GM23338 (cell line): ENCODE data around the gene SSTR5. TPM values are rescaled to one million over a fixed set of nuclear protein-coding genes. Genes with fewer than 3 reads are reported as not detected.

ENCODE experiments used
- ATAC-seq: fragments of 200-7000 bp; cut with Tn5 transposase; 3 replicates; pipeline ENCODE4 v1.9.1; 2020
- DNase-seq: peaks from one replicate; pipeline ENCODE4 v3.0.0-alpha.2; 2015; ENCODE audit warnings: low spot score
- H2AFZ ChIP-seq: fragments of 200-600 bp; sonication (generic); 2 replicates; pipeline ENCODE4 v1.8.0; 2016; ENCODE audit warnings: antibody characterized with exemption, mild to moderate bottlenecking, moderate library complexity
- H3F3A ChIP-seq: fragments of 200-600 bp; sonication (generic); replicated peaks from 2 replicates; pipeline ENCODE4 v1.8.0; 2017; ENCODE audit warnings: antibody characterized with exemption, mixed run types, low read depth
- H3K27ac ChIP-seq: fragments of 200-600 bp; sonication (generic); 2 replicates; pipeline ENCODE4 v1.6.1; 2016; ENCODE audit warnings: low read depth
- H3K27me3 ChIP-seq: fragments of 200-600 bp; sonication (generic); 2 replicates; pipeline ENCODE4 v1.8.0; 2016; ENCODE audit warnings: mild to moderate bottlenecking, mixed run types, moderate library complexity; ENCODE audit not compliant: insufficient read depth
- H3K36me3 ChIP-seq: fragments of 200-600 bp; sonication (generic); 2 replicates; pipeline ENCODE4 v1.8.0; 2016; ENCODE audit warnings: mild to moderate bottlenecking; ENCODE audit not compliant: insufficient read depth
- H3K4me1 ChIP-seq: fragments of 200-600 bp; sonication (generic); 2 replicates; pipeline ENCODE4 v1.8.0; 2016; ENCODE audit warnings: mild to moderate bottlenecking, moderate library complexity; ENCODE audit not compliant: insufficient read depth
- H3K4me2 ChIP-seq: fragments of 200-600 bp; sonication (generic); 2 replicates; pipeline ENCODE4 v1.7.1; 2017; ENCODE audit warnings: mixed run types
- H3K4me3 ChIP-seq: fragments of 200-600 bp; sonication (generic); 2 replicates; pipeline ENCODE4 v1.6.1; 2016; ENCODE audit warnings: mixed run types
- H3K79me2 ChIP-seq: fragments of 200-600 bp; sonication (generic); replicated peaks from 2 replicates; pipeline ENCODE4 v1.8.0; 2017; ENCODE audit warnings: mild to moderate bottlenecking; ENCODE audit not compliant: insufficient read depth
- H3K9me2 ChIP-seq: fragments of 200-600 bp; sonication (generic); 2 replicates; pipeline ENCODE4 v1.8.0; 2017; ENCODE audit not compliant: insufficient read depth
- H4K20me1 ChIP-seq: fragments of 200-600 bp; sonication (generic); replicated peaks from 2 replicates; pipeline ENCODE4 v1.8.0; 2017; ENCODE audit warnings: mild to moderate bottlenecking; ENCODE audit not compliant: insufficient read depth
- H3K27ac Mint-ChIP-seq: 2 replicates; pipeline ENCODE4 v1.8.0; 2020; ENCODE audit warnings: inconsistent platforms, mild to moderate bottlenecking, moderate library complexity, mixed read lengths
- H3K27me3 Mint-ChIP-seq: 3 replicates; pipeline ENCODE4 v1.8.0; 2022; ENCODE audit warnings: low read depth, mild to moderate bottlenecking, moderate library complexity, mixed read lengths, inconsistent platforms; ENCODE audit not compliant: insufficient read depth, poor library complexity
- H3K36me3 Mint-ChIP-seq: 3 replicates; pipeline ENCODE4 v1.8.0; 2021; ENCODE audit warnings: low read depth, mild to moderate bottlenecking, inconsistent platforms, moderate library complexity, mixed read lengths
- H3K4me1 Mint-ChIP-seq: 3 replicates; pipeline ENCODE4 v1.8.0; 2020; ENCODE audit warnings: mild to moderate bottlenecking, inconsistent platforms, mixed read lengths
- H3K4me3 Mint-ChIP-seq: 3 replicates; pipeline ENCODE4 v1.8.0; 2021; ENCODE audit warnings: moderate library complexity, mild to moderate bottlenecking, inconsistent platforms, mixed read lengths
- H3K9me3 Mint-ChIP-seq: 3 replicates; pipeline ENCODE4 v1.8.0; 2020; ENCODE audit warnings: moderate library complexity, mild to moderate bottlenecking, inconsistent platforms, mixed read lengths
- CTCF ChIP-seq, 2 experiments: fragments of 200-600 bp in 1 of 2; sonication (generic) in 1 of 2; conservative IDR thresholded peaks; 2 replicates each; pipeline versions ENCODE4 v1.5.1 to v1.6.1; 2016 to 2017; ENCODE audit warnings: antibody characterized with exemption in 2 of 2, low read depth in 2 of 2, mild to moderate bottlenecking in 2 of 2, moderate library complexity in 1 of 2
- EZH2 ChIP-seq: fragments of 200-600 bp; sonication (generic); IDR thresholded peaks from one replicate; pipeline ENCODE4 v1.8.0; 2017; ENCODE audit warnings: antibody characterized with exemption, mild to moderate bottlenecking, low read depth; ENCODE audit not compliant: unreplicated experiment
- EZH2phosphoT487 ChIP-seq: fragments of 200-600 bp; sonication (generic); IDR thresholded peaks from one replicate; pipeline ENCODE4 v1.8.1; 2018; ENCODE audit warnings: antibody characterized with exemption; ENCODE audit not compliant: unreplicated experiment
- NANOG ChIP-seq: IDR thresholded peaks from 2 replicates; pipeline ENCODE4 v1.6.1; 2016; ENCODE audit warnings: antibody characterized with exemption, borderline replicate concordance
- POLR2AphosphoS5 ChIP-seq: IDR thresholded peaks from 2 replicates; pipeline ENCODE4 v1.6.1; 2016; ENCODE audit warnings: antibody characterized with exemption, low read depth
- STAT1 ChIP-seq: IDR thresholded peaks from one replicate; pipeline ENCODE4 v1.6.1; 2016; ENCODE audit warnings: antibody characterized with exemption; ENCODE audit not compliant: unreplicated experiment
- ZNF114 ChIP-seq: fragments of 250-450 bp; sonication (Bioruptor Pico); IDR thresholded peaks from 2 replicates; pipeline ENCODE4 v1.5.0; 2020; ENCODE audit warnings: mild to moderate bottlenecking, moderate library complexity
- ZNF331 ChIP-seq: fragments of 250-450 bp; sonication (Bioruptor Pico); IDR thresholded peaks from 2 replicates; pipeline ENCODE4 v1.5.0; 2020; ENCODE audit warnings: low read depth, mild to moderate bottlenecking, moderate library complexity
- ZNF462 ChIP-seq: fragments of 250-450 bp; sonication (Bioruptor Pico); IDR thresholded peaks from 2 replicates; pipeline ENCODE4 v1.5.0; 2020; ENCODE audit warnings: mild to moderate bottlenecking, moderate library complexity
- polyA plus RNA-seq: library from polyadenylated mRNA; unstranded; fragments of >200 nt; fragmentation: Nextera tagmentation; extraction: Ambion mirVana; gene quantifications from 2 replicates; pipeline ENCODE4 v1.2.1, GENCODE V29; 2016
- total RNA-seq: library from RNA; depleted of rRNA; stranded (reverse); fragments of >200 nt; shearing (Covaris generic); gene quantifications from 2 replicates; pipeline ENCODE4 v1.2.3, GENCODE V29; 2014

Gene SSTR5
- total and polyA plus RNA-seq, 2 experiments from 2014 or later, result 0.60 to 1.0 TPM

- no peaks in the 10 kb centered on the region for H3K9me3 Mint-ChIP-seq
- H3K4me3 Mint-ChIP-seq, result no peak overlapping the region
- H3K4me1 ChIP-seq, result no peaks in the 10 kb centered on the region
- H3F3A ChIP-seq, result no peaks in the 10 kb centered on the region
- H3K4me1 Mint-ChIP-seq, result no peaks in the 10 kb centered on the region
- no peak overlapping the region for H3K4me2 ChIP-seq
- H4K20me1 ChIP-seq, result no peaks in the 10 kb centered on the region
- no peak for TF ChIP-seq ZNF462 (CRISPR knock-in tag)
- no peak for TF ChIP-seq NANOG
- TF ChIP-seq ZNF114 (CRISPR knock-in tag), result no peak
- no peak for TF ChIP-seq ZNF331
- TF ChIP-seq POLR2AphosphoS5, result no peak
- TF ChIP-seq EZH2phosphoT487, result no peak
- TF ChIP-seq EZH2, result no peak
- no peak for TF ChIP-seq CTCF (conservative IDR thresholded peaks at IDR 0.05; ENCODE audit: low read depth in 2 of 2)
- no peak for TF ChIP-seq STAT1
- no peak overlapping the region for H2AFZ ChIP-seq
- no peaks in the 10 kb centered on the region for H3K36me3 ChIP-seq
- no peak overlapping the region for H3K27ac Mint-ChIP-seq
- H3K9me2 ChIP-seq, result no peaks in the 10 kb centered on the region
- no peaks in the 10 kb centered on the region for H3K79me2 ChIP-seq
- H3K4me3 ChIP-seq, result no peak overlapping the region
- no peaks in the 10 kb centered on the region for H3K36me3 Mint-ChIP-seq
- H3K27me3 ChIP-seq, result no peaks in the 10 kb centered on the region
- DNase-seq (no peak), ATAC-seq (no peak)
- H3K27ac ChIP-seq, result no peak overlapping the region
- peaks cover 7% of the 10 kb centered on the region for H3K27me3 Mint-ChIP-seq
Observed at GRCh38 chr16:1027501-1027815, 45.1 kb upstream of the SSTR5 start.
